Thyroid gland (tissue), 4 donors: ENCODE results near the gene C5.

Source experiments
- POLR2A ChIP-seq, 2 donors: fragments of 450-650 bp; IDR thresholded peaks; one replicate each; pipeline ENCODE4 v1.6.1; 2017; ENCODE audit warnings: antibody characterized with exemption in 2 of 2, mild to moderate bottlenecking in 2 of 2, moderate library complexity in 1 of 2
- TF ChIP-seq, protein P1 (sequence below), 6 experiments: fragments of 200-600 bp in 3 of 6; fragments of 450-650 bp in 3 of 6; sonication (generic) in 3 of 6; IDR thresholded peaks; one replicate each; pipeline ENCODE4 v1.5.1; 2016 to 2019; ENCODE audit warnings: antibody characterized with exemption in 6 of 6, mild to moderate bottlenecking in 2 of 6, inconsistent platforms in 1 of 6, moderate library complexity in 1 of 6

DNA sequence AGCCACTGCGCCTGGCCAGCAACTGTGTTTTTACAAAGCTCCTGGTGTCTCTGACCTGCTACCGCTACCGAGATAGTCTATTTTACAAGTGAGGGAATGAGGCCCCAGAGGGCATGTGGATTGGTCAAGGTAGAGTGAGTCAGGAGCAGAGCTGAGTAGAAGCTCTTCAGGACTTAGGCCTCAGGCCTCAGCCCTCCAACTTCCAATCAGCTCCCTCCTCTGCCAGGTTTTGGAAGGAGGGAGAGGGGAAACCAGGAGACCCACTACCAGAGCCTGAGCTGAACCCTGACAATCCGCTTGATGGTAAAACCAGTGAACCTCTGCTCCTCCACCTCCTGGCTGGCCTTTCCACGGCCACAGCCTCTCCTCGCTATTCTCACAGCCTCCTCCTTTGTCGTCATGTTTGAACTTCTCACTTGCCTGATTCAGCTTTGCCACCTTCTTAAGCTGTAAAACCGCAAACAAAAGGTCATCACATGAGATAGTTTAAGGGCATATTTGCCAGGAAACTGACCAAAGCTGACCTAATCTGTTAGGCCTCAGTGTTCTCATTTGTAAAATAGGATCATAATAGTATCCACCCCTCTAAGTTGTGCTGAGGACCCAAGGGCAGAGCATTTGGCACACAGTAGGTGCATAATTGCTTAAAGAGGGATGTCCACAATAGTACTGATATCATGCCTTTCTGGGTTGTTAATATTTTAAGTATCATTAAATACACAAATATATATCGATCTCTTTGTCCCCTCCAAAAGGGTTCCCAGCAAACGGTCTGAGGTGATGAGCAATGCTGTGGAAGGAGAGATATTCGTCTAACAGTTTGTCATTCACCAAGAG is 125.2 kb downstream of the C5 start:
- TF ChIP-seq POLR2A (IDR thresholded peaks at IDR 0.05), result no peak
- TF ChIP-seq, protein P1, sequence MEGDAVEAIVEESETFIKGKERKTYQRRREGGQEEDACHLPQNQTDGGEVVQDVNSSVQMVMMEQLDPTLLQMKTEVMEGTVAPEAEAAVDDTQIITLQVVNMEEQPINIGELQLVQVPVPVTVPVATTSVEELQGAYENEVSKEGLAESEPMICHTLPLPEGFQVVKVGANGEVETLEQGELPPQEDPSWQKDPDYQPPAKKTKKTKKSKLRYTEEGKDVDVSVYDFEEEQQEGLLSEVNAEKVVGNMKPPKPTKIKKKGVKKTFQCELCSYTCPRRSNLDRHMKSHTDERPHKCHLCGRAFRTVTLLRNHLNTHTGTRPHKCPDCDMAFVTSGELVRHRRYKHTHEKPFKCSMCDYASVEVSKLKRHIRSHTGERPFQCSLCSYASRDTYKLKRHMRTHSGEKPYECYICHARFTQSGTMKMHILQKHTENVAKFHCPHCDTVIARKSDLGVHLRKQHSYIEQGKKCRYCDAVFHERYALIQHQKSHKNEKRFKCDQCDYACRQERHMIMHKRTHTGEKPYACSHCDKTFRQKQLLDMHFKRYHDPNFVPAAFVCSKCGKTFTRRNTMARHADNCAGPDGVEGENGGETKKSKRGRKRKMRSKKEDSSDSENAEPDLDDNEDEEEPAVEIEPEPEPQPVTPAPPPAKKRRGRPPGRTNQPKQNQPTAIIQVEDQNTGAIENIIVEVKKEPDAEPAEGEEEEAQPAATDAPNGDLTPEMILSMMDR (IDR thresholded peaks at IDR 0.05), result no peak
